OCI-LY7 (cell line): Measurements from ENCODE around the gene RBM18.

Experiments
- EZH2phosphoT487 ChIP-seq: fragments of 200-600 bp; sonication (generic); IDR thresholded peaks from 2 replicates; pipeline ENCODE4 v1.6.1; 2018; ENCODE audit warnings: low read depth, borderline replicate concordance, mild to moderate bottlenecking, mixed run types, antibody characterized with exemption, low read length, moderate library complexity, mixed read lengths
- TF ChIP-seq, protein P1 (sequence below): fragments of 200-600 bp; sonication (generic); conservative IDR thresholded peaks from 2 replicates; pipeline ENCODE4 v1.5.1; 2014; ENCODE audit warnings: mild to moderate bottlenecking, antibody characterized with exemption, low read length, moderate library complexity, mixed read lengths

DNA sequence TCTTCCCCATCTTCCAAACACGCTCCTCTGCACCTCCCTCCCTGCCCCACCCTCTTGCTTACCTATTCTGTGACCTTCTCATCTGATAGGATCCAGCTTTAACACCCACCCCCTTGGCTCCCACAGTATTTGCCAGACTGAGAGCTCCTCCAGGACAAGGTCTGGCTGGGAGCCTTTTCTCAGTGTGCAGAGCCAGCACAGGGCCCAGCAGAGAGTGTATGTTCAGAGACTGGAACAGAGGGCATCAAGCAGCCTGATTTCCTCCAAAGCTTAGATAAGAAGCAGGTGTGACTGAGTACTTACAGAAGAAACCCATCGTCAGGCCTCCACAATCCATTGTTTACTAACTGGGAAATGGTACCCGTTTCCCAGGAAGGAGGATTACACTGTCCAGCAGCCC, 62.5 kb downstream of the RBM18 start:
- TF ChIP-seq, protein P1, sequence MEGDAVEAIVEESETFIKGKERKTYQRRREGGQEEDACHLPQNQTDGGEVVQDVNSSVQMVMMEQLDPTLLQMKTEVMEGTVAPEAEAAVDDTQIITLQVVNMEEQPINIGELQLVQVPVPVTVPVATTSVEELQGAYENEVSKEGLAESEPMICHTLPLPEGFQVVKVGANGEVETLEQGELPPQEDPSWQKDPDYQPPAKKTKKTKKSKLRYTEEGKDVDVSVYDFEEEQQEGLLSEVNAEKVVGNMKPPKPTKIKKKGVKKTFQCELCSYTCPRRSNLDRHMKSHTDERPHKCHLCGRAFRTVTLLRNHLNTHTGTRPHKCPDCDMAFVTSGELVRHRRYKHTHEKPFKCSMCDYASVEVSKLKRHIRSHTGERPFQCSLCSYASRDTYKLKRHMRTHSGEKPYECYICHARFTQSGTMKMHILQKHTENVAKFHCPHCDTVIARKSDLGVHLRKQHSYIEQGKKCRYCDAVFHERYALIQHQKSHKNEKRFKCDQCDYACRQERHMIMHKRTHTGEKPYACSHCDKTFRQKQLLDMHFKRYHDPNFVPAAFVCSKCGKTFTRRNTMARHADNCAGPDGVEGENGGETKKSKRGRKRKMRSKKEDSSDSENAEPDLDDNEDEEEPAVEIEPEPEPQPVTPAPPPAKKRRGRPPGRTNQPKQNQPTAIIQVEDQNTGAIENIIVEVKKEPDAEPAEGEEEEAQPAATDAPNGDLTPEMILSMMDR: no peak
- TF ChIP-seq EZH2phosphoT487: no peak
